HuH-7.5 (cell line): ENCODE results near the gene F7.
"Not testable (repeated sequence)": the region's sequence is repeated elsewhere in the genome, so short reads cannot be mapped to it uniquely, and the experiment has no call there.

Experiments used
- DNase-seq: peaks from one replicate; pipeline ENCODE4 v3.0.0; 2011; ENCODE audit warnings: low spot score

The F7 gene

DNA sequence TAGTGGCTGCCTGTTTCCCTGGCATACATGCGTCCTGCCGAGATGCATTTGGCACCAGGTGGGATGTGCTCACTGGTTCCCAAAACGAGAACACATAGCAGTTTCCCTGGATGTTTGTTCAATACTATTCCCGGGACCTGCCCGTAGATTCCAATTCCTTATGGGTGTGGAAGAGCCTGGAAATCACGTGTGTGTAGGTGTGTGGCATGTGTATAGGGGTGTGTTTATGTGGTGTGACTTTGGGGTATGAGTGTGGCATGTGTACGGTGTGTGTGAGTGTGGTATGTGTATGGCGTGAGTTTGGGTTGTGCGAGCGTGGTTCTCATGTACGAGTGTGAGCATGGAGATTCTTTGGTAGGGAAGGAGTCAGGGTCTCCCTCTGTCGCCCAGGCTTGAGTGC, 2.9 kb upstream of the F7 start:
- DNase-seq = no peak

DNA sequence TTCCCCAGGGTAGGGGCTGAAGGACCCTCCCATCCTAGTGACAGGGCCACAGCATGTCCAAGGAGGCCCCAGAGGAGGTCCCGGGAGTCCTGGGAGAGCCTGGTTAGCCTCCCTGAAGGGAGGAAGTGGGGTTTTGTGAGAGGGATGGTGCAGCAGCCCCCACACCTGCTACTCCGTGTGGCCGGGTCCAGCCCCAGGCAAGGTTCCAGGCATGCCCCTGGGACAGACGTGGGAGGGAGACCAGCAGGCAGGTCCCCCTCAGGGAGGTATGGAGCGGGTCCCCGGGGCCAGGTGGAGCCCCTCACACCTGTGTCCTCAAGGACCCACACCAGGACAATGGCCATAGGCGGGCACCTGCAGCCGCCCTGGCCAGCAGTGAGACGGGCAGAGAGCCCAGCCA, 1.9 kb upstream of the F7 start:
- no peak for DNase-seq

DNA sequence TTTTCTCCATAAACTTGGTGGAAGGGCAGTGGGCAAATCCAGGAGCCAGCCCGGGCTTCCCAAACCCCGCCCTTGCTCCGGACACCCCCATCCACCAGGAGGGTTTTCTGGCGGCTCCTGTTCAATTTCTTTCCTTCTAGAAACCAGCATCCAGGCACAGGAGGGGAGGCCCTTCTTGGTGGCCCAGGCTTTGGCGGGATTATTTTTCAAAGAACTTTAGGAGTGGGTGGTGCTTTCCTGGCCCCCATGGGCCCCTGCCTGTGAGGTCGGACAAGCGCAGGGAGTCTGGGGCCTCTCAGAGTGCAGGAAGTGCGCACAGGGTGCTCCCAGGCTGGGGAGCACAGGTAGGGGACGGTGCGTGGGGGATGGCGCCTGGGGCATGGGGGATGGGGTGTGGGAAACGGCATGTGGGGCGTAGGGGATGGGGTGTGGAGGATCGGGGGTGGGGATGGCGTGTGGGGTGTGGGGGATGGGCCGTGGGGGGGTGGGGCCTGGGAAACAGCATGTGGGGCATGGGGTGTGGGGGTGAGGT, 396 bp downstream of the F7 start:
- peak; percentile 53 for DNase-seq

DNA sequence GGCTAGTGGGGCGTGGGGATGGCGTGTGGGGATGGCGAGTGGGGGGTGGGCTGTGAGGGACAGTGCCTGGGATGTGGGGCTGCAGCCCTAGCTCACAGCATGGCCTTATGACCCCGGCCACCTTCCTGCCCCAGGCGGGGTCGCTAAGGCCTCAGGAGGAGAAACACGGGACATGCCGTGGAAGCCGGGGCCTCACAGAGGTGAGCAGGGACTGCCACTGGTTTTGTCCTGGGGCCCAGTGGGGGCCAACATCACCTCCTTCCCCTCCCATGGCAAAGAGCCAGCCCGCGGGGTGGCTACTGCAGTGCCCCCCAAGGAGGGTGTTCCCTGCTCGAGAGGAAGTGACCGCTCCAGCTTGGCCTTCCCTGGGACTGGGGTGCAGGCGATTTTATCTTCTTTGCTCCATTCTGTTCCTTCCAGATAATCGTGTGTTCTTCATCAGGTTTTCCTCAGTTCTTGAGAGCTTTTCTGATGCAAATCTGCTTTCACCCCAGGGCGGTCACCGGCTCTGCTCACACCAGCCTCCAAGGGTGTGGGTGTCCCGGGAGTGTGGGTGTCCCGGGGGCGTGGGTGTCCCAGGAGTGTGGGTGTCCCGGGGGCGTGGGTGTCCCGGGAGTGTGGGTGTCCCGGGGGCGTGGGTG, 1.2 kb downstream of the F7 start:
- DNase-seq = no peak

DNA sequence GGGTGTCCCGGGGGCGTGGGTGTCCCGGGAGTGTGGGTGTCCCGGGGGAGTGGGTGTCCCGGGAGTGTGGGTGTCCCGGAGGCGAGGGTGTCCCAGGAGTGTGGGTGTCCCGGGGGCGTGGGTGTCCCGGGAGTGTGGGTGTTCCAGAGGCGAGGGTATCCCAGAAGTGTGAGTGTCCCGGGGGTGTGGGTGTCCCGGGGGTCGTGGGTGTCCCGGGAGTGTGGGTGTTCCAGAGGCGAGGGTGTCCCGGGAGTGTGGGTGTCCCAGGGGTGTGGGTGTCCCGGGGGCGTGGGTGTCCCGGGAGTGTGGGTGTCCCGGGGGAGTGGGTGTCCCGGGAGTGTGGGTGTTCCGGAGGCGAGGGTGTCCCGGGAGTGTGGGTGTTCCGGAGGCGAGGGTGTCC, 2.9 kb downstream of the F7 start:
- not testable (repeated sequence) for DNase-seq

DNA sequence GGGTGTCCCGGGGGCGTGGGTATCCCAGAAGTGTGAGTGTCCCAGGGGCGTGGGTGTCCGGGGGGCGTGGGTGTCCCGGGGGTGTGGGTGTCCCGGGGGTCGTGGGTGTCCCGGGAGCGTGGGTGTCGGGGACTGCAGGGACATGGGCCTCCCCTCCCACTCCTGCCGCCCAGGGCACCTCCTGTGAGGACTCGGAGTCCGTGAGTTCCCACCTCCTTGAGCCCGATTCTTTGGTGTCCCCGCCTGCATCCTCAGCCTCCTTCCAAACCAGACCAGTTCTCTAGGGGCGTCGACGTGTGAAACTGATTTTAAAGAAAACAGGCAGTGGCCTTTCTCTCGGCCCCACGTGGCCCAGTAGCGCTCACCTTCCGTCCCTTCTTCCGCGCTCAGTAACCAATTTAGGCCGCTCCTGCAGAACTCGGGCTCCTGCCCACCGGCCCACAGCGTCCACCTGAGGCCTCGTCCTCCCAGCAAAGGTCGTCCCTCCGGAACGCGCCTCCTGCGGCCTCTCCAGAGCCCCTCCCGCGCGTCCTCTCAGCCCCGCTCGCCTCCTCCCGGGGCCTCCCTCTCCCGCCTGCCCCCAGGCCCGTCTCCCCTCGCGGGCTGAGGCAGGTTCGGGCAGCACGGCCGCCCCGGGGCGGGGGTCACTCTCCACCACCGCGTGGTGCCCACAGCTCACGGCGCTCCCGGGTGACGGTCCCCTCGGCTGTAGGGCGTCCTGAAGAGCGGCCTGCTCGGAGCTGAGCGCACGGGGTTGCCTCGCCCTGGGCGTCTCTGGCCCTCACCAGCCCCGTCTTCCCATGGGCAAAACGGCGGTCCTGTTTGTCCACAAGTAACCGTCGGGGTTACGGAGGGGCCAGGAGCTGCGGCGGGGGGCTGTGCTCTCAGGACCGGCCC, 3.8 kb downstream of the F7 start:
- DNase-seq = no peak

DNA sequence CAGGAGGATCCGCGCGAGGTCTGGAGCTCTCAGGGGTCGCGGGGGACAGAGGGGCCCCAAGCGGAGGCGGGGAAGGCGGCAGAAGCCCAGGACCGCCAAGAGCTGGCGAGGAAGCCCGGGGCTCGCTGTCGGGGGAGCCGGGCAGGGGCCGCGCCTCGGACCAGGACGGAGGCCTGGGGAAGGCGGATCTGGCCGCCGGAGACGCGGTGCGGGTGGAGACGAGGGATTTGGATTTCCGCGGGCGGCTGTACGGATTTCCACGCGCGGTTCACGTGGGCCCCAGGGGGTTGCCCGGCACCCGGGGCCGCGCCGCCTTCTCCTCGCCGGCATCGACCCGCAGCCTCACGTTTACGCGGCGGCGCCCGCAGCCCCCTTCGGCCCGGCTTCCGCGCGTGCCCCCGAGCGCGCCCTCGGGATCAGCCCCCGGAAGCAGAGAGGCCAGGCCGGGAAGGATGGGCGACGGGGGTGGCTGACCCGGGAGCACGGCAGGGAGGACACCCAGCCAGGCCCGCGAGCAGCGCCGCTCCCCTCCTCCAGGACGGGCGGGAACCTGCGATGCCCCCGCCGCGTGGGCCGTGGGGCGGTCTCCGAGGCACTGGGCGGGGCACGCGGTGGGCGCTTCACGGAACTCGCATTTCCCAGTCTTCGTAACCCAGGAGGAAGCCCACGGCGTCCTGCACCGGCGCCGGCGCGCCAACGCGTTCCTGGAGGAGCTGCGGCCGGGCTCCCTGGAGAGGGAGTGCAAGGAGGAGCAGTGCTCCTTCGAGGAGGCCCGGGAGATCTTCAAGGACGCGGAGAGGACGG, 4.7 kb downstream of the F7 start:
- no peak for DNase-seq

DNA sequence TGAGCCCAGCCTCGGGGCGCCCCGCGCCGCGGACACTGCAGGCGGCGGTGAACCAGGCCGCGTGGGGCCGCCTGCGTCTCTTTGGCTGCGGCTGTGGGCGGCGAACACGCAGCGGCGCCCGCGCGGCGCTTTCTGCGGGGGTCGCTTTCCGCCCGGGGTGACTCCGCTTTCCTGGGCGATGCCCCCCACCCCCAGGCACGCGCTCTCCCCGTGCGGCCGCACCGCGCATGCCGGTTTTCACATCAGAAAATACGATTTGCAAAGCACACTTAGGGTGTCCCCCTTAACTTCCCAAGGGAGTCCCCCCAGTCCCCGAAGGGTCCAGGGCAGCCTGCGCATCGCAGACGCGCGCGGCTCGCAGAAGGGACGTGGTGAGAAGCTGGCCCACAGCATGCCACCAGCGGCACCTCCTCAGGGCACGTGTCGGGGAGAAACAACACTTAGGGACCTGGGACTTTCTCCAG, 5.3 kb downstream of the F7 start:
- no peak for DNase-seq

DNA sequence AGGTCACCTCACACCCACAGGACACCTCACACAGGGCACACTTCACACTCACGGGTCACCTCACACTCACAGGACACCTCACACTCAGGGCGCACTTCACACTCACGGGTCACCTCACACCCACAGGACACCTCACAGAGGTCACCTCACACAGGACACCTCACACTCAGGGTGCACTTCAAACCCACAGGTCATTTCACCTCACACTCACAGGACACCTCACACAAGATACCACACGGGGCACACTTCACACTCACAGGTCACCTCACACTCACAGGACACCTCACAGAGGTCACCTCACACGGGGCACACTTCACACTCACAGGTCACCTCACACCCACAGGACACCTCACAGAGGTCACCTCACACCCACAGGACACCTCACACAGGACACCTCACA, 6.2 kb downstream of the F7 start:
- DNase-seq = not testable (repeated sequence)

DNA sequence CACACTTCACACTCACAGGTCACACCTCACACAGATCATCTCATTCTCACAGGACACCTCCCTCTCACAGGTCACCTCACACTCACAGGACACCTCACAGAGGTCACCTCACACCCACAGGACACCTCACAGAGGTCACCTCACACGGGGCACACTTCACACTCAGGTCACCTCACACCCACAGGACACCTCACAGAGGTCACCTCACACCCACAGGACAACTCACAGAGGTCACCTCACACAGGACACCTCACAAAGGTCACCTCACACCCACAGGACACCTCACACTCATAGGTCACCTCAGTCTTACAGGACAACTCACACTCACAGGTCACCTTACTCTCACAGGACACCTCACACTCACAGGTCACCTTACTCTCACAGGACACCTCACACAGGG, 6.9 kb downstream of the F7 start:
- DNase-seq = not testable (repeated sequence)

DNA sequence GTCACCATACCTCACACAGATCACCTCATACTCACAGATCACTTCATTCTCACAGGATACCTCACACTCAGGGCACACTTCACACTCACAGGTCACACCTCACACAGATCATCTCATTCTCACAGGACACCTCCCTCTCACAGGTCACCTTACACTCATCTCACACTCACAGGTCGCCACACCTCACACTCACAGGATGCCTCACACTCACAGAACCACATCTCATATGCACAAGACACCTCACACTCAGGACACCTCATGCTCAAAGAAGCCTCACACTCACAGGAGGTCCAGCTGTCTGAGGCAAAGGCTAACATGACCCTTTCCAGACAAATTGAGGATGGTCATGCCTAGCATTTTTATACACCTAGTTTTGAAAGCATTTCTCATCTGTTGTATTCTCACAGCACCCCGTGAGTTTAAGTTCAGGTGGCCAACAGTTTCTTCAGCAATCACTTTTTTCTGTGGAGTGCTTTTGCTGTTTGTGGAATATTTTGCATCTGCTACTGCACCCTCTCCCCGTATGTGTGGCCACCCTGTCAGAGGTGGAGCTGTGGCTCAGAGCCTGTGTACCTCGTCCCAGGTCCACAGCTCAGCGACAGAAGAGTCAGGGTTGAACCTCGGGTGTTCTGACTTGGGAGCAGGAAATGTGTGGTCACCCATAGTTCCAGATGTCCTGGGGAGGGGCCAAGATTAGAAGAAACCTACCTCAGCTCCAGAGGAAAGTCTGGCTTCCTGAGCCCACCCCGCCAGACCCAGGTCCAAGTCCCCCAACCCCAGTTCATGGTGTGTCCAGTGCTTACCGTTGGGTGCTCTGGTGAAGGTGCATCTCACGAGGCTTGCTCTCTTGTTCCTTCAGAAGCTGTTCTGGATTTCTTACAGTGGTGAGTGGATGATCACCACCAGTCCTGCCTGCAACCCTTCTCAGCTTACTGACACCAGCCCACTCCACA, 7.6 kb downstream of the F7 start:
- DNase-seq = no peak

DNA sequence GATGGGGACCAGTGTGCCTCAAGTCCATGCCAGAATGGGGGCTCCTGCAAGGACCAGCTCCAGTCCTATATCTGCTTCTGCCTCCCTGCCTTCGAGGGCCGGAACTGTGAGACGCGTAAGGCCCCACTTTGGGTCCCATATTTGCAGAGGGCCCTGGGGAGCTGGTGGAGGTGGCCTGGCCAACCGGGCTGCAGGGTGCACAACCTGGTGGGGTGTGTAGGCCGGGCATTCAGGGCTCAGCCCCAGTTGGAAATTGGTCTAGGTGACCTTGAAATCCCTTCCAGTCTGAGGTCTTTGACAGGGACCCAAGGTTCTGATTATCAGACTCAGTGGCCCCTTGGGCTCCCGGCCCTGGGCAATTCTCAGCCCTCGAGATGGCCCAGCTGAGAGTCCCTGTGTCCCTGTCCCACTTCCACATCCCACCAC, 8.3 kb downstream of the F7 start:
- no peak for DNase-seq

DNA sequence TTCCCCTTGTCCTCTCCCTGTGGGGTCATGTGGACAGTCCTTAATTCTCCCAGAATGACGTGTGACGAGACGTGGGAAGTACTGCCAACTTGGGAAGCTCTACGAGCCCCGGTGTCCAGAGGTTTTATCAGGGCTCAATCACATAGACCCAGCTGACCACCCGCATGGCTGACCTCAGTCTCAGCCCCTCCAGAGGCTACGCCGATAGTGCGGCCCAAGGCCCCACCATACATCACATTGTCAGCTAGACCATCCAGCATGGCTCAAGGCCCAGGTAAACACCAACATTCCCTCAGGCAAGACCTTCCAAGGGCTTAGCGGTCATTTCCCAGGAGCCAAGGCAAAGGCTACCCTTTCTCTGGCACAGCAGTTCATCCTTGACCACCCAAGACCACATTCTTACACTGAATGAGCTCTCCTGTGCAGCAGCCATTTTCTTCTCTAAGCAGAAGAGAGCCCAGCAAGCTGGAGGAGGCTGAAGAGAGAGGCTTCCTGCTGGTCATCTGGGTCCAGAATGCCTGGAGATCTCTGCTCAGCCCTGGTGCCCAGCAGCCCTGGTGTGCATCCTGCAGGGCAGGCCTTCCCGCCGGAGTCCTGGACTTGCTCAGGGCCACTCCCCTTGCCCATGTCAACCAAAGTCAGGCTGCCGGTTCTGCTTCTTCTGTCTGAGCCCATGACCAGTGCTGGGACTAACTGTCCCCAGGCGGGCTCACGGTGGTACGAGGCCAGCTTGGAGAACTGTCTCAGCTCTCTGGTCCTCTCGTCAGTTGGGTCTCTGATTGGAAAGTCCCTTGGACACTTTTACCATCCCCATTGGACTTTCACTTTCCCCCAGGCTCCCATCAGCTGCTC, 9.1 kb downstream of the F7 start:
- no peak for DNase-seq

DNA sequence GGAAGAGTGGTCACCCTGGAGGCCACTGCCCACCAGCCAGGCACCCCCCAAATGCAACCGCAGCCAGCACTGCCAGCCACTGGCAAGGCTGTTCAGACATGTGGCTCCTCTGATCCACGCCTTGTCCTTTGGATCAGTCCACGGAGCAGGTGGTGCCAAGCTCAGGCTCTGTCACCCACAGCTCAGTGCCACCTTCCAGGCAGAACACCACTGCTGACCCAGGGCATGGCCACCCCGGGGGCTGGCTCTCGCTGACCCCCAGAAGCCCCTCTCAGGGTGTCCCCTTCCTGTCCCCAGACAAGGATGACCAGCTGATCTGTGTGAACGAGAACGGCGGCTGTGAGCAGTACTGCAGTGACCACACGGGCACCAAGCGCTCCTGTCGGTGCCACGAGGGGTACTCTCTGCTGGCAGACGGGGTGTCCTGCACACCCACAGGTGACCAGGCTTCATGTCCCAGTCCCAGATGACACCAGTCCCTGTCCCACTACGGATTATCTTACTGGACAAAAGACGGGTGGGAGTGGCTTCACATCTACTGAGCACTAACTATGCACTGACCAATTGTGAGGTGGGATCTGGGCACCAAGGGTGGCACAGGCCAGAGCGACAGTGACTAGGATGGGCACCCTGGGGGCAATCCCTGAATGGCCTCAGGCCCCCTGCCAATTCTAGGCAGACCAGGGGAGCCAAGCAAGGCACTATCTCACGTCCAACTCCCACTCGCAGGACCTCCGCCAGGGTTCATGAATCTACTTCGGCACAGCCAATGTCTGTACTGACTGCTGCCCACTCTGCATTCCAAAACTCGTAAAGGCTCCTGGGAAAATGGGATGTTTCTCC, 10.0 kb downstream of the F7 start:
- DNase-seq = no peak

DNA sequence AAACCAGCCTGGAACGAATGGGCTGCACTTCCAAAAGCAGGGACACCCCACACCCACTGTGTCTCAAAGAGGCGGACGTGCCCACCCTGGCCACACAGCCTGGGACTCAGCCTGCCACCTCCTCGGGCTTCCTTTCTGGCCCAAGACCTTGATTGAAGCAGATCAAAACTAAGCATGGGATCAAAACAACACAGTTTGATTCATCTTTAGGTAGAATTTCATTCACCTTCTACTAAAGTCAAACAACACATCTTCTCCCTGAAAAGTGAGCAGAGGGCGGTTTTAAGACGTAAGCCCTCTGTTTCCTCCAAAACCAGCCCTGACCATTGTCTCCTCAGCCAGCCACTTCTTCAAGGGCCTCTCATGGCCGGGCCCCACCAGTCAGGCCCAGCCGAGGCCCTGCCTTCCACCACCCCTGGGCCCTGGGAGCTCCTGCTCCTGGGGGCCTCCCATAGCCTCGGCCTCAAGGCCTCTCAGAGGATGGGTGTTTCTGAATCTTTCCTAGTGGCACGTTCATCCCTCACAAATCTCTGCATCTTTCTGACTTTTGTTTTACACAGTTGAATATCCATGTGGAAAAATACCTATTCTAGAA, 10.7 kb downstream of the F7 start:
- no peak for DNase-seq

DNA sequence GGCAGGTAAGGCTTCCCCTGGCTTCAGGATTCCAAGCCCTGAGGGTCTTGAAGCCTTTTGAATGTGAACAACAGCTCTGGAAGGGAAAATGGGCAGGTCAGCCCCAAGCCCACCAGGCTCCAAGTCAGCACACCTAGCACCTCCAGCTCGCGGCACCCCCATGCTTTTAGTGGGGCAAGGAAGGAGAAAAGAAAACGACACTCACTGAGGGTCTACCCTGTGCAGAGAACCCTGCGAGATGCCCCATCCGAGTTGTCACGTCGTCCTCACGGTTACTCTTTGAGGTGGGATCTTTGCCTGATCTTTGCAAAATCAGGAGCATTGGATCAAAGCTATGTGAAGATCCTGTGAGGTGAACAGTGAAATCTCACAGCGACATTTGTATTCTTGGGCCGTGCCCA, 11.3 kb downstream of the F7 start:
- DNase-seq = no peak

DNA sequence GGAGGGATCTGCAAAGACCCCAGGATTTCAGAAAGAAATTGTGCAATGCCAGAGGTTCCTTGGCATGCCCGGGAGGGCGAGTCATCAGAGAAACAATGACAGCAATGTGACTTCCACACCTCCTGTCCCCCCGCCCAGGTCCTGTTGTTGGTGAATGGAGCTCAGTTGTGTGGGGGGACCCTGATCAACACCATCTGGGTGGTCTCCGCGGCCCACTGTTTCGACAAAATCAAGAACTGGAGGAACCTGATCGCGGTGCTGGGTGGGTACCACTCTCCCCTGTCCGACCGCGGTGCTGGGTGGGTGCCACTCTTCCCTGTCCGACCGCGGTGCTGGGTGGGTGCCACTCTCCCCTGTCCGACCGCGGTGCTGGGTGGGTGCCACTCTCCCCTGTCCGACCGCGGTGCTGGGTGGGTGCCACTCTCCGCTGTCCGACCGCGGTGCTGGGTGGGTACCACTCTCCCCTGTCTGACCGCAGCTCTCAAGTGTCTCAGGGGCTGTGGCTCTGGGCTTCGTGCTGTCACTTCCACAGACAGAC, 11.8 kb downstream of the F7 start:
- DNase-seq = no peak

DNA sequence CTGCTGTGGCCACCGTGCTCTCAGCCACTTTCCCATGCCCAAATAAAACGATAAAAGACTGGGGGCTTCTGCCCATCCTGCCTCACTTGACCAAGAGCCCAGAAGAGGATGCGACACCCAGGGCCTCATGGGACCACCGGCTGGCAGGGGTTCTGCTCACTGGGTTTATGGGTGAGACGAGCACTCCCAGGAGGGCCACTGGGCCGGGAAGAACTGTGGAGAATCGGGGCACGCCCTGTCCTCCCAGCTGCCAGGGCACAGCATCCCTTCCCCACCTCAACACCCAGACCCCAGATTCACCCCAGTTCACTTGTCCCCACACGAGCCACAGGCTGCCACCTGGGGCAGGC, 12.3 kb downstream of the F7 start:
- DNase-seq = no peak
